WTC11 (cell line): ENCODE results near the gene PPP3CA.

Experiments used
- ATF2 ChIP-seq: sonication (generic); formaldehyde crosslinking; IDR thresholded peaks from 2 replicates; pipeline ENCODE4 v1.8.1; 2022; ENCODE audit warnings: low read depth, missing genetic modification reagents, borderline replicate concordance
- ESRRA ChIP-seq: sonication (generic); formaldehyde crosslinking; IDR thresholded peaks from 2 replicates; pipeline ENCODE4 v1.8.1; 2022; ENCODE audit warnings: mild to moderate bottlenecking, missing genetic modification reagents, borderline replicate concordance
- FOXJ3 ChIP-seq: sonication (generic); formaldehyde crosslinking; IDR thresholded peaks from 2 replicates; pipeline ENCODE4 v1.9.0; 2021; ENCODE audit warnings: missing genetic modification reagents, mild to moderate bottlenecking, borderline replicate concordance
- FOXP1 ChIP-seq: sonication (generic); formaldehyde crosslinking; IDR thresholded peaks from 2 replicates; pipeline ENCODE4 v1.8.0; 2022; ENCODE audit warnings: missing genetic modification reagents, mild to moderate bottlenecking, moderate library complexity, borderline replicate concordance
- NFYB ChIP-seq: sonication (generic); formaldehyde crosslinking; conservative IDR thresholded peaks from 2 replicates; pipeline ENCODE4 v1.8.0; 2022; ENCODE audit warnings: low read depth, missing genetic modification reagents
- USF1 ChIP-seq: sonication (generic); formaldehyde crosslinking; IDR thresholded peaks from 2 replicates; pipeline ENCODE4 v1.8.0; 2022; ENCODE audit warnings: mild to moderate bottlenecking, missing genetic modification reagents
- TF ChIP-seq, protein P1 (sequence below): fragments of 200-600 bp; IDR thresholded peaks from 2 replicates; pipeline ENCODE4 v1.8.0; 2022; ENCODE audit warnings: antibody characterized with exemption
- TF ChIP-seq, protein P2 (sequence below): sonication (generic); formaldehyde crosslinking; IDR thresholded peaks from 2 replicates; pipeline ENCODE4 v1.8.1; 2022; ENCODE audit warnings: low read depth, mild to moderate bottlenecking, moderate library complexity, missing genetic modification reagents, borderline replicate concordance

DNA sequence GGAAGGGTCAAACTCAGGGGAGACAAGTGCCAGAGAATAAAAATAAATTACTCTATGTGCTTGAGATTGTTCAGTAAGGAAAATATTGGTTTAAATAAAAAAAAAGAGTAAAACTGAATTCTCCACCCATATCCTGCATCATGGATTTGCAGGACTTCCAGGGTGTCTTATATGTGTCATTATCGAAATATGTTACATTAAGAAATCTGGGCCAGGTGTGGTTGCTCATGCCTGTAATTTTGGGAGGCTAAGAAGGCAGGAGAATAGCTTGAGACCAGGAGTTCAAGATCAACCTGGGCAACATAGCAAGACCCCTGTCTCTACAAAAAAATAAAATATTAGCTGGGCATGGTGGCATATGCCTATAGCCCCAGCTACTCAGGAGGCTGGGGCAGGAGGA, 104.9 kb downstream of the PPP3CA start:
- TF ChIP-seq FOXJ3 (CRISPR knock-in tag) (no peak), FOXP1 (CRISPR knock-in tag) (no peak), ATF2 (CRISPR knock-in tag) (no peak), USF1 (no peak), NFYB (no peak), ESRRA (CRISPR knock-in tag) (no peak)
- TF ChIP-seq, protein P1, sequence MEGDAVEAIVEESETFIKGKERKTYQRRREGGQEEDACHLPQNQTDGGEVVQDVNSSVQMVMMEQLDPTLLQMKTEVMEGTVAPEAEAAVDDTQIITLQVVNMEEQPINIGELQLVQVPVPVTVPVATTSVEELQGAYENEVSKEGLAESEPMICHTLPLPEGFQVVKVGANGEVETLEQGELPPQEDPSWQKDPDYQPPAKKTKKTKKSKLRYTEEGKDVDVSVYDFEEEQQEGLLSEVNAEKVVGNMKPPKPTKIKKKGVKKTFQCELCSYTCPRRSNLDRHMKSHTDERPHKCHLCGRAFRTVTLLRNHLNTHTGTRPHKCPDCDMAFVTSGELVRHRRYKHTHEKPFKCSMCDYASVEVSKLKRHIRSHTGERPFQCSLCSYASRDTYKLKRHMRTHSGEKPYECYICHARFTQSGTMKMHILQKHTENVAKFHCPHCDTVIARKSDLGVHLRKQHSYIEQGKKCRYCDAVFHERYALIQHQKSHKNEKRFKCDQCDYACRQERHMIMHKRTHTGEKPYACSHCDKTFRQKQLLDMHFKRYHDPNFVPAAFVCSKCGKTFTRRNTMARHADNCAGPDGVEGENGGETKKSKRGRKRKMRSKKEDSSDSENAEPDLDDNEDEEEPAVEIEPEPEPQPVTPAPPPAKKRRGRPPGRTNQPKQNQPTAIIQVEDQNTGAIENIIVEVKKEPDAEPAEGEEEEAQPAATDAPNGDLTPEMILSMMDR, result no peak
- TF ChIP-seq, protein P2, sequence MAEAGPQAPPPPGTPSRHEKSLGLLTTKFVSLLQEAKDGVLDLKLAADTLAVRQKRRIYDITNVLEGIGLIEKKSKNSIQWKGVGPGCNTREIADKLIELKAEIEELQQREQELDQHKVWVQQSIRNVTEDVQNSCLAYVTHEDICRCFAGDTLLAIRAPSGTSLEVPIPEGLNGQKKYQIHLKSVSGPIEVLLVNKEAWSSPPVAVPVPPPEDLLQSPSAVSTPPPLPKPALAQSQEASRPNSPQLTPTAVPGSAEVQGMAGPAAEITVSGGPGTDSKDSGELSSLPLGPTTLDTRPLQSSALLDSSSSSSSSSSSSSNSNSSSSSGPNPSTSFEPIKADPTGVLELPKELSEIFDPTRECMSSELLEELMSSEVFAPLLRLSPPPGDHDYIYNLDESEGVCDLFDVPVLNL (CRISPR knock-in tag), result no peak
